ENCODE data around the gene F2R.
"Not testable (repeated sequence)": the region's sequence is repeated elsewhere in the genome, so short reads cannot be mapped to it uniquely, and the experiment has no call there.

The F2R gene

GRCh38 chr5:76715736-76716455 is at the start of gene F2R:
TSS of gene F2R (plus strand) at chr5:76716126. CDS start at chr5:76716308, 182 bp downstream.
- peak; percentile 51 for DNase-seq

- DNase-seq: no peak
Measured at GRCh38 chr5:76667495-76667894, 48.4 kb upstream of the F2R start.

DNA sequence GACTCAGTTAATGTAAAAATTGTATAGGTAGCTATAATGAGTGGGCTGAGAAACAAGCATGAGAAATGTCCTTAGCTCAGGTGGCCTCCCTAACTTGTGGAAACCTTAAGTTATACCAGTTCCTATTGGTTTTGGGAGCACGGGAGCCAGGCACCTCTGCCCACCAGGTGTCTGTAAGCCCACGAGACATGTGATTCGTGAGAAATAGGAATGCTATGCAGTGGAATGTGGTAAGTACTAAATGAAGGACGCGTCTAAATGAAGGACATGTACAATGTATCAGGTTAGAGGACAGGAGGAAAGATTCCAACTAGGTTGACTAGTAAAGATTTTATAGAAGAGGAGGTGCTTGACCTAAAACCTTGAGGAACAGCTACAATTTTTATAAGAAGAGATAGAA is 46.7 kb upstream of the F2R start:
- DNase-seq: no peak

DNA sequence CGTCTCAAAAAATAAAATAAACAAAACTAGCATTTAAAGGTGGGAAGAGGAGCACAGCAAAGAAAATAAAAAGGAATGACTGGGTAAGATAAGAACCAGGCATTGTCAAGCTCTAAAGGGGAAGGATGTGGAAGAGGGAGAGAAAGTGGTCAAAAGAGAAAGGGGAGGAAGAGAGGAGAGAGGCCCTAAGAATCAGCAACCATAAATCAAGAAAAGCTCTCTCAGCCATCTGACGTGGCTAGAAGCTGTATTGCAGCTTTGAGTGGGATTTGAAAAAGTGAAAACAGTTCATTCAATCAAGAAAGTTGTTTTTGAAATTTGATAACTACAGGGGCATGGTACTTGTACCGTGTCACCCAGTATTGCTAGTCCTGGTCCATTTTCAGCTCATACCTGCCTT is 45.4 kb upstream of the F2R start:
- DNase-seq: no peak

DNA sequence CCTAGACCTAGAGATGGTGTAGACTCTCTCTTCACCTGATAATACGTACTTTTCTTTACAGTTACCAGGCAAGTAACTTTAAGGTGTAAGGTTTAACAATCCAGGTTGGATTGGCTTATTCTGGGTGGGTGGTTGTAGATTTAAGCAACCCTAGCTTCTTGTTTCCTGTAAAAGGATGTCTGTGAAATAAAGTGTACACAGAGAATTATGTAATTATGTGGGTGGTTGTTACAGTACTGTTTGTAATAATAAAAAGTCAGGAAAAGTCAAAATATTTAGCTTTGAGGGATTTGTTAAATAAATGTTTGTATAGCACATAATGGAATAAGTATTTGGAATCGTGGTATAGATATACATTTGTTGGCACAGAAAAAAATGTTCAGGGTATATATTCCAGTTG is 43.7 kb upstream of the F2R start:
- no peak for DNase-seq

- no peak for DNase-seq
Measured at GRCh38 chr5:76673125-76673524, 42.8 kb upstream of the F2R start.

DNA sequence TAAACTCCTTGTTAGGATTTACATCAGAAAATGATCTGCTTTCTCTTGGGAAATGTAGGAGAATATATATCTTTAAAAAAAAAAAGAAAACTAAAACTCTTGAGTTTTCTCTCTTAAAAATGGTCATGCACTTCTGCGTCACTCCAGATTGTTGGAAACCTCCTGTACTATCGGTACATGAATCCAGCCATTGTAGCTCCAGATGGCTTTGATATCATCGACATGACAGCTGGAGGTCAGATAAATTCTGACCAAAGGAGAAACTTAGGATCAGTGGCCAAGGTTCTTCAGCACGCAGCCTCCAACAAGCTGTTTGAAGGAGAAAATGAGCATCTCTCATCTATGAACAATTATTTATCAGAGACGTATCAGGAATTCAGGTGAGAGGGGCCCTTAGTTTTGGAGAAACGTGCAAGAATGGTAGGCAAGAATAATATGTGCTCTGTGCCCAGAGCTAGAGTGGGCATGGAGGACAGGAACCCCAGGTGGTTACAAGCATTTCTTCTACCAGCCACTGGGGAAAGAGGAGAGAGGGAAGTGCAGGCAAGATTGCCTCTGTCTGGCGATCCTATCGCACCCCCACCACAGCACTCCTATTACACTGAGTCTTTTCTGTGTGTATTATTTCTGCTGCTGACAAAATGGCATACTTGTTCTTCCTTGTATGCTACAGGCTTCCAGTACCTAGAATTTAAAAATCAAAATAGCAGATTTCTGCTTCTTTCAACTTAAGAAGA is 41.4 kb upstream of the F2R start:
- DNase-seq: no peak

DNA sequence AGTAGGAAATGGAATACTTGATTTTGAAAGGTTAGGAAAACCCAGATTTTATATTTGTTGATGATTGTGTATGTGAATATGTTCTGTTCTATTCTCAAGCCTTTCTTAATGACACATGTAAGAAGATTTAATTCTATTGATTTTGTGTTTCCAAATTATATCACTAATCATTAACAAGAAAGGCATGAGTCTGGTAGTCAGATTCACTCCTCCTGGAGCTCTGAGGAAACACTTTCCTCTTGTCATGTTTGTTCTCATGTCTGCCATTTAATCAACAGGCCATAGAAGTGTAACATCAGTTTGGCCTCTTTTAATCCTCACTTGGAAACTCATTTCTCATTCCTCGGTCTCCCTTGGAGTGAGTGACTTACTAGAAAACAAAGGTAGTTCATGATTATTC is 40.6 kb upstream of the F2R start:
- no peak for DNase-seq

- DNase-seq: no peak
Measured at GRCh38 chr5:76677849-76678472, 38.0 kb upstream of the F2R start.

GRCh38 chr5:76679231-76679630 is 36.7 kb upstream of the F2R start:
- no peak for DNase-seq

DNA sequence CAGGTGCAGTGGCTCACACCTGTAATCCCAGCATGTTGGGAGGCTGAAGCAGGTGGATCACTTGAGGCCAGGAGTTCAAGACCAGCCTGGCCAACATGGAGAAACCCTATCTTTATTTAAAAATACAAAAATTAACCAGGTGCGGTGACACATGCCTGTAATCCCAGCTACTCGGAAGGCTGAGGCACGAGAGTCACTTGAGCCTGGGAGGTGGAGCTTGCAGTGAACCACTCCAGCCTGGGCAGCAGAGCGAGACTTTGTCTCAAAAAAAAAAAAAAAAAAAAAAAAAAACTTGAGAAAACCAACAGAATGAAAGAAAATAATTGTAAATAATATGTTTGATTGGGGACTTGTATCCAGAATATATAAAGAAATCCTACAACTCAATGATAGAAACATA is 35.1 kb upstream of the F2R start:
- not testable (repeated sequence) for DNase-seq

- no peak for DNase-seq
Measured at GRCh38 chr5:76681287-76681686, 34.6 kb upstream of the F2R start.

- DNase-seq: no peak
Measured at GRCh38 chr5:76682387-76682786, 33.5 kb upstream of the F2R start.

- no peak for DNase-seq
Measured at GRCh38 chr5:76683816-76684731, 31.9 kb upstream of the F2R start.

- no peak for DNase-seq
Measured at GRCh38 chr5:76684756-76685519, 31.0 kb upstream of the F2R start.

- DNase-seq: no peak
Measured at GRCh38 chr5:76685704-76686103, 30.2 kb upstream of the F2R start.

DNA sequence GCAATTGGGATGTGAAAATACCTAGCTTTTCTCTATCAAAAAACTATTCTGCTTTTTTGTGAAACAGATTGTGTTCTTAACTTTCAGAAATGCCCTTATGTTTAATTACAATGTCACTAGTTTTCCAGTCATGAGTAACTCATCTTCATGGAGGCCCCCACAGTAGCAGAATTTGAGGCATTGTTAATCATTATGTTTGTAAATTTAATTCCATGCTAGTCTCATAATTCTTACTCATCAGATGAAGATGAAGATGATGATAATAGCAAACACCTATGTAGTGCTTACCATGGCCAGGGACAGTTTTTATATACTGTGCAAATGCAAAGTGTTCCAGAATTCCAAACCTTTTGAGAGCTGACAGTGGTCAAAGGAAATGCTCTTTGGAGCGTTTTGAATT is 27.7 kb upstream of the F2R start:
- no peak for DNase-seq

DNA sequence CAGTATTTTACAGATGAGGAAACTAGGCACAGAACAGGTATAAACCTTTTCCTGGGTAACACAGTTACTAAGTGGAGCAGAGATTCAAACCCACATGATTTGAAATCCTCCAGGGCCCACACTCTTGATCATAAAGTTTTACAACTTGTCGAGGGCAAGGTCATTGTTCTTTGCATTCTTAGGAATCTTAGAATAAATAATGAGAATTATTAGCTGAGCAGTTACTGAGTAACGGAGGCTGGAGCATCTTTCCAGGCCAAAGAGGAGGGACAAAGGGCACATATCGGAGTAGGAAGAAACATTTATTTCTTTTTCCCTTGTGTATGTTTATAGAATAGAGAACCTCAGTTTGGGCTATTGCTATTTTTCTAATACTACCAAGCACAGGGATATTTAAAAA is 27.1 kb upstream of the F2R start:
- no peak for DNase-seq

DNA sequence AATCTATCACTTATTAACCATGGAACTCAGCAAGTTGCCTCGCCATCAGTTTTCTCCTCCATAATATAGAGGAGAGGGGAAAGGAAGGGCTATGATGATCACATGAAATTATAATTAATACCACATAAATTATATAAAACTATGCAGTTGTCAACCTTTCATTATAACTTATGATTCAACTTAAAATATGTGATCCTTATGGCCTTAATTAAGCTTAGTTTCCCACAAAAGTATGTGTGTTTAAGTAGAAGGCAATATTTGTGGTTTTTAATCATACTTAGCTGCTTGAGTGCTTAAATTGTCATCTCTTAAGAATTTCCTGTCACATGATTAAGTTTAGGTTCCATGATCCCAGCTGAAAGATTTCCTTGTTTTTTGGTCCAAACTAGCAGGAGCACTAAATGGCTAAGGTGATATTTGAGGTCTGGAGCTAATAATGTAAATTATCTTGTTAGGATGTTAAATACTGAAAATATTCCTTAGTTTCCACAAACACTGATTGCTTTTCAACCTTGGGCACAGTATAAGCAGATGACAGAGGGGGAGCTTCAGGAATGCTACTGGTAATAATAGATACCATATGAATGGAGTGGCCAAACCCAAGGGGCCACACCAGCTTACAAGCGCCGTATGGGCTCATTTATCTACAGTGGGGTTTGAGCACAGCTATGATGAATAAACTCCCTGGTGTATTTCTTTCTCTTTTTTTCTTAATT is 26.4 kb upstream of the F2R start:
- no peak for DNase-seq

DNA sequence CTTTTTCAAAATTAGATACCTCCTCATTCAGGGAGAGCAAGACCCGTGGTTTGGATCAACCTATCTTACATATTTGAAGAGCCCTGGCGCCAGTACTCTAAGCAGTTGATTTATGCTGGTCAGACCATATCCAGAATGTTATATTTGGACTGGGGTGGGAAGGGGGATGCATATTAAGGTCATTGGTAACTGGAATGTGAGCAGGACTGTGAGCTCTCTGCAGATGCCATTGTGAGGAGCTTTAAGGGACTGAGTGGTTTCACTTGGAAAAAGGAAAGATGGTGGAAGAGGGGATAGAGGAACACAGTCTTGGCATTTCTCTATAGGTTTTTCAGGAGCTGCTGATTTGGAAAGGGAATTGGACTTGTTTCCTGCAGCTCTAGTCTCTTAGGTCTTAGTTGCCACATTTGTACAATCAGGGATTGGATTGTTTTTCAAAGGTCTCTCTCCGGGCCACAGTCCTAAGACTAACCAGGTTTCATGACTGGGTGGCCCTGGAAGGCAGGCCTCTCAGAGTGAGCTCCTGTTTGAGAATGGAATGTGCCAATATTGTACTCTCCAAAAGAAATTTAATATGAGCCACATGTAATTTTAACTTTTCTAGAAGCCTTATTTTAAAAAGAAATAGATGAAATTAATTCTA is 25.8 kb upstream of the F2R start:
- DNase-seq: no peak

Data from activated naive CD4-positive, alpha-beta T cell treated with anti-CD3 and anti-CD28 coated beads, Interleukin-2, amount 50 U/mL, for 16 hours (primary cell).